Activated naive CD8-positive, alpha-beta T cell treated with anti-CD3 and anti-CD28 coated beads, Interleukin-2, amount 10 ng/mL, durations not matched to agents 7 days and 5 days (primary cell): ENCODE measurements around the gene FZR1. TPM values are rescaled to one million over a fixed set of nuclear protein-coding genes. Genes with fewer than 3 reads are reported as not detected.

ENCODE experiments used
- ATAC-seq: fragments of 150-1000 bp; cut with Tn5 transposase; one replicate; pipeline ENCODE4 v1.10.0; 2021; ENCODE audit warnings: low read depth, moderate library complexity
- POLR2A ChIA-PET: fragments of 350-600 bp; sonication (Branson Sonifier 250); formaldehyde crosslinking; loops from one replicate; lab custom pipeline; 2021; ENCODE audit warnings: antibody characterized with exemption; lab: Charles Lee
- DNase-seq: peaks from one replicate; pipeline ENCODE4 v3.0.0; 2021
- H3K27ac Mint-ChIP-seq: one replicate; pipeline ENCODE4 v1.8.0; 2022; ENCODE audit warnings: mild to moderate bottlenecking, mixed read lengths
- H3K27me3 Mint-ChIP-seq: one replicate; pipeline ENCODE4 v1.8.0; 2022; ENCODE audit warnings: mild to moderate bottlenecking, moderate library complexity, mixed read lengths
- H3K36me3 Mint-ChIP-seq: one replicate; pipeline ENCODE4 v1.8.0; 2021; ENCODE audit warnings: mild to moderate bottlenecking, mixed read lengths
- H3K4me1 Mint-ChIP-seq: one replicate; pipeline ENCODE4 v1.8.0; 2021; ENCODE audit warnings: mixed read lengths
- H3K4me3 Mint-ChIP-seq: one replicate; pipeline ENCODE4 v1.8.0; 2022; ENCODE audit warnings: mild to moderate bottlenecking, moderate library complexity, mixed read lengths
- H3K9me3 Mint-ChIP-seq: one replicate; pipeline ENCODE4 v1.8.0; 2021; ENCODE audit warnings: mixed read lengths
- total RNA-seq, 2 experiments: library from RNA; stranded (reverse); gene quantifications; one replicate each; pipeline ENCODE4 v1.2.3, GENCODE V29; 2021

FZR1 gene
- total RNA-seq, 2 experiments from 2014 or later, result 82.9 to 83.6 TPM

GRCh38 chr19:3518659-3519058 lies 12.5 kb downstream of the FZR1 start:
- Mint-ChIP-seq H3K4me1 (peaks cover 14% of the 10 kb centered on the region), H3K27ac (no peak overlapping the region), H3K4me3 (no peak overlapping the region), H3K9me3 (no peaks in the 10 kb centered on the region), H3K27me3 (no peaks in the 10 kb centered on the region), H3K36me3 (peaks cover 6% of the 10 kb centered on the region)
- no peak for DNase-seq
- POLR2A ChIA-PET, result no interaction called here
- no peak for ATAC-seq

- Mint-ChIP-seq H3K27me3 (no peaks in the 10 kb centered on the region), H3K27ac (no peak overlapping the region), H3K36me3 (peaks cover 8% of the 10 kb centered on the region), H3K4me3 (no peak overlapping the region), H3K9me3 (no peaks in the 10 kb centered on the region), H3K4me1 (peaks cover 14% of the 10 kb centered on the region)
- ATAC-seq (no peak), DNase-seq (no peak)
- POLR2A ChIA-PET, result no interaction called here
These were observed 13.0 kb downstream of the FZR1 start for GRCh38 chr19:3519126-3519525.

- H3K9me3 Mint-ChIP-seq, result no peaks in the 10 kb centered on the region
- H3K4me1 Mint-ChIP-seq, result peaks cover 14% of the 10 kb centered on the region
- peaks cover 8% of the 10 kb centered on the region for H3K36me3 Mint-ChIP-seq
- ATAC-seq, result no peak
- H3K27me3 Mint-ChIP-seq, result no peaks in the 10 kb centered on the region
- DNase-seq, result no peak
- H3K4me3 Mint-ChIP-seq, result no peak overlapping the region
- no peak overlapping the region for H3K27ac Mint-ChIP-seq
- POLR2A ChIA-PET, result interaction anchor here (0.5 to 0.7 kb wide), 2 partner anchors 167 to 356 kb away, joined by 3 to 5 read pairs; no protein-coding TSS in a partner anchor
These were observed 14.3 kb downstream of the FZR1 start for GRCh38 chr19:3520166-3521103.

- Mint-ChIP-seq H3K4me1 (peaks cover 10% of the 10 kb centered on the region), H3K9me3 (no peaks in the 10 kb centered on the region), H3K36me3 (peaks cover 8% of the 10 kb centered on the region), H3K27me3 (no peaks in the 10 kb centered on the region), H3K27ac (no peak overlapping the region), H3K4me3 (no peak overlapping the region)
- ATAC-seq (no peak), DNase-seq (no peak)
- POLR2A ChIA-PET, result interaction anchor here (0.5 to 0.7 kb wide), 2 partner anchors 167 to 356 kb away, joined by 3 to 5 read pairs; no protein-coding TSS in a partner anchor
These were observed 15.0 kb downstream of the FZR1 start for GRCh38 chr19:3521104-3521445.

- H3K36me3 Mint-ChIP-seq, result peaks cover 11% of the 10 kb centered on the region
- H3K27me3 Mint-ChIP-seq, result no peaks in the 10 kb centered on the region
- DNase-seq (no peak), ATAC-seq (no peak)
- H3K4me3 Mint-ChIP-seq, result no peak overlapping the region
- no peak overlapping the region for H3K27ac Mint-ChIP-seq
- H3K9me3 Mint-ChIP-seq, result no peaks in the 10 kb centered on the region
- peaks cover 5% of the 10 kb centered on the region for H3K4me1 Mint-ChIP-seq
- POLR2A ChIA-PET, result no interaction called here
These were observed 16.6 kb downstream of the FZR1 start for GRCh38 chr19:3522421-3523360.

- H3K9me3 Mint-ChIP-seq, result no peaks in the 10 kb centered on the region
- POLR2A ChIA-PET, result no interaction called here
- H3K27ac Mint-ChIP-seq, result no peak overlapping the region
- DNase-seq (no peak), ATAC-seq (no peak)
- H3K4me3 Mint-ChIP-seq, result no peak overlapping the region
- H3K36me3 Mint-ChIP-seq, result peaks cover 13% of the 10 kb centered on the region
- no peaks in the 10 kb centered on the region for H3K27me3 Mint-ChIP-seq
- H3K4me1 Mint-ChIP-seq, result peaks cover 5% of the 10 kb centered on the region
These were observed 17.4 kb downstream of the FZR1 start for GRCh38 chr19:3523361-3524077.

GRCh38 chr19:3524078-3524842 lies 18.1 kb downstream of the FZR1 start:
- Mint-ChIP-seq H3K9me3 (no peaks in the 10 kb centered on the region), H3K4me1 (peaks cover 5% of the 10 kb centered on the region), H3K27me3 (no peaks in the 10 kb centered on the region), H3K36me3 (peaks cover 13% of the 10 kb centered on the region), H3K4me3 (no peak overlapping the region), H3K27ac (no peak overlapping the region)
- no peak for DNase-seq
- POLR2A ChIA-PET, result no interaction called here
- ATAC-seq, result no peak

- Mint-ChIP-seq H3K36me3 (peaks cover 13% of the 10 kb centered on the region), H3K27me3 (no peaks in the 10 kb centered on the region), H3K27ac (no peak overlapping the region), H3K4me1 (peaks cover 5% of the 10 kb centered on the region), H3K4me3 (no peak overlapping the region), H3K9me3 (no peaks in the 10 kb centered on the region)
- ATAC-seq (no peak), DNase-seq (no peak)
- POLR2A ChIA-PET, result no interaction called here
These were observed 18.9 kb downstream of the FZR1 start for GRCh38 chr19:3524904-3525451.

- H3K9me3 Mint-ChIP-seq, result no peaks in the 10 kb centered on the region
- peaks cover 9% of the 10 kb centered on the region for H3K36me3 Mint-ChIP-seq
- H3K4me3 Mint-ChIP-seq, result no peak overlapping the region
- H3K4me1 Mint-ChIP-seq, result no peaks in the 10 kb centered on the region
- DNase-seq (no peak), ATAC-seq (no peak)
- no peak overlapping the region for H3K27ac Mint-ChIP-seq
- no peaks in the 10 kb centered on the region for H3K27me3 Mint-ChIP-seq
- POLR2A ChIA-PET, result no interaction called here
These were observed 20.6 kb downstream of the FZR1 start for GRCh38 chr19:3526507-3527237.

GRCh38 chr19:3527238-3527910 lies 21.3 kb downstream of the FZR1 start:
- Mint-ChIP-seq H3K36me3 (peaks cover 7% of the 10 kb centered on the region), H3K27ac (no peak overlapping the region), H3K27me3 (no peaks in the 10 kb centered on the region), H3K4me3 (no peak overlapping the region), H3K9me3 (no peaks in the 10 kb centered on the region), H3K4me1 (no peaks in the 10 kb centered on the region)
- POLR2A ChIA-PET, result no interaction called here
- ATAC-seq (no peak), DNase-seq (no peak)

- no peaks in the 10 kb centered on the region for H3K9me3 Mint-ChIP-seq
- ATAC-seq, result no peak
- H3K36me3 Mint-ChIP-seq, result peaks cover 9% of the 10 kb centered on the region
- POLR2A ChIA-PET, result no interaction called here
- H3K4me1 Mint-ChIP-seq, result no peaks in the 10 kb centered on the region
- H3K27ac Mint-ChIP-seq, result no peak overlapping the region
- no peak for DNase-seq
- H3K4me3 Mint-ChIP-seq, result no peak overlapping the region
- H3K27me3 Mint-ChIP-seq, result no peaks in the 10 kb centered on the region
These were observed 22.0 kb downstream of the FZR1 start for GRCh38 chr19:3528080-3528479.
